HG03060 (cell line): ENCODE measurements around the gene EPHB1.

ENCODE experiments used
- ATAC-seq: cut with Tn5 transposase; IDR thresholded peaks from one replicate; pipeline ENCODE4 v1.9.1; 2021; ENCODE audit warnings: low read depth, moderate number of reproducible peaks; ENCODE audit not compliant: unreplicated experiment

Gene EPHB1

GRCh38 chr3:135068011-135068410 lies 273.0 kb downstream of the EPHB1 start:
- ATAC-seq: no peak

- ATAC-seq: no peak
Measured at GRCh38 chr3:135069406-135069805, 274.3 kb downstream of the EPHB1 start.

GRCh38 chr3:135071483-135071882 lies 276.4 kb downstream of the EPHB1 start:
- ATAC-seq: no peak

- no peak for ATAC-seq
Measured at GRCh38 chr3:135072431-135072830, 277.4 kb downstream of the EPHB1 start.

- no peak for ATAC-seq
Measured at GRCh38 chr3:135075157-135075556, 280.1 kb downstream of the EPHB1 start.

- no peak for ATAC-seq
Measured at GRCh38 chr3:135076341-135076740, 281.3 kb downstream of the EPHB1 start.

GRCh38 chr3:135077186-135077585 lies 282.1 kb downstream of the EPHB1 start:
- no peak for ATAC-seq

GRCh38 chr3:135078283-135078682 lies 283.2 kb downstream of the EPHB1 start:
- no peak for ATAC-seq

- no peak for ATAC-seq
Measured at GRCh38 chr3:135079095-135079494, 284.0 kb downstream of the EPHB1 start.

GRCh38 chr3:135081451-135081850 lies 286.4 kb downstream of the EPHB1 start:
- ATAC-seq: no peak

GRCh38 chr3:135081856-135082434 lies 286.9 kb downstream of the EPHB1 start:
- ATAC-seq: no peak

GRCh38 chr3:135082706-135083105 lies 287.6 kb downstream of the EPHB1 start:
- no peak for ATAC-seq

GRCh38 chr3:135083179-135083578 lies 288.1 kb downstream of the EPHB1 start:
- no peak for ATAC-seq

GRCh38 chr3:135083756-135084155 lies 288.7 kb downstream of the EPHB1 start:
- no peak for ATAC-seq

- ATAC-seq: no peak
Measured at GRCh38 chr3:135084405-135084804, 289.3 kb downstream of the EPHB1 start.

GRCh38 chr3:135084976-135085375 lies 289.9 kb downstream of the EPHB1 start:
- ATAC-seq: no peak

GRCh38 chr3:135085652-135086436 lies 290.8 kb downstream of the EPHB1 start:
- ATAC-seq: no peak

GRCh38 chr3:135087782-135088181 lies 292.7 kb downstream of the EPHB1 start:
- ATAC-seq: no peak

- no peak for ATAC-seq
Measured at GRCh38 chr3:135089451-135089850, 294.4 kb downstream of the EPHB1 start.

- ATAC-seq: no peak
Measured at GRCh38 chr3:135090020-135090717, 295.1 kb downstream of the EPHB1 start.

GRCh38 chr3:135091946-135092345 lies 296.9 kb downstream of the EPHB1 start:
- ATAC-seq: no peak

GRCh38 chr3:135093121-135093520 lies 298.1 kb downstream of the EPHB1 start:
- no peak for ATAC-seq
